ENCODE measurements around the gene VSIG10L2.

DNA sequence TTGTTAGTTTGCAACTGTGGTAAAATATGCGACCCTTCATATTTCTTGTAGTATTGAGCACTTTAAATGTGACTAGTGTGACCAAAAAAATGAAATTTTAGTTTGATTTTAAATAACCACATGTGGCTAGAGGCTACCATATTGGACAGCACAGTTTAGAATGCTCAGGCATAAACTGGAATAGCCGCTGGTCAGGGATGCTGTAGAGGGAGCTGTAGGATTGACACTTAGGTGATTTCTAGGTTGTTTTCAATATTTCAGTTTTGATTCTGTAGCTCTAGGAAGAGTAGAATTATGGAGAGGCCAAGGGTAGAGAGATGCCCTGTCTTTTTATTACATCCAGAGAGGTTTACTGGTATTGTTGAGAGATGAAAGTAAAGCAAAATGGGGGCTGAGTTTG, 10.8 kb upstream of the VSIG10L2 start:
- TF ChIP-seq POLR2A (IDR thresholded peaks at IDR 0.05) = no peak
- TF ChIP-seq, protein P1, sequence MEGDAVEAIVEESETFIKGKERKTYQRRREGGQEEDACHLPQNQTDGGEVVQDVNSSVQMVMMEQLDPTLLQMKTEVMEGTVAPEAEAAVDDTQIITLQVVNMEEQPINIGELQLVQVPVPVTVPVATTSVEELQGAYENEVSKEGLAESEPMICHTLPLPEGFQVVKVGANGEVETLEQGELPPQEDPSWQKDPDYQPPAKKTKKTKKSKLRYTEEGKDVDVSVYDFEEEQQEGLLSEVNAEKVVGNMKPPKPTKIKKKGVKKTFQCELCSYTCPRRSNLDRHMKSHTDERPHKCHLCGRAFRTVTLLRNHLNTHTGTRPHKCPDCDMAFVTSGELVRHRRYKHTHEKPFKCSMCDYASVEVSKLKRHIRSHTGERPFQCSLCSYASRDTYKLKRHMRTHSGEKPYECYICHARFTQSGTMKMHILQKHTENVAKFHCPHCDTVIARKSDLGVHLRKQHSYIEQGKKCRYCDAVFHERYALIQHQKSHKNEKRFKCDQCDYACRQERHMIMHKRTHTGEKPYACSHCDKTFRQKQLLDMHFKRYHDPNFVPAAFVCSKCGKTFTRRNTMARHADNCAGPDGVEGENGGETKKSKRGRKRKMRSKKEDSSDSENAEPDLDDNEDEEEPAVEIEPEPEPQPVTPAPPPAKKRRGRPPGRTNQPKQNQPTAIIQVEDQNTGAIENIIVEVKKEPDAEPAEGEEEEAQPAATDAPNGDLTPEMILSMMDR (IDR thresholded peaks at IDR 0.05) = no peak
